PC-3 (cell line): ENCODE results near the gene SORD. TPM values are rescaled to one million over a fixed set of nuclear protein-coding genes. Genes with fewer than 3 reads are reported as not detected.
"Not testable (repeated sequence)": the region's sequence is repeated elsewhere in the genome, so short reads cannot be mapped to it uniquely, and the experiment has no call there.

Source experiments
- ATAC-seq: fragments of 200-7000 bp; cut with Tn5 transposase; 2 replicates; pipeline ENCODE4 v1.9.1; 2020; ENCODE audit warnings: mild to moderate bottlenecking, moderate library complexity
- BruUV-seq: library from RNA; stranded (reverse); fragments of 400-500 nt; replicated peaks from 2 replicates; lab custom pipeline; 2021; lab: Mats Ljungman, UMichigan
- CTCF ChIA-PET: fragments of 300-600 bp; sonication (Branson Sonifier 250); formaldehyde crosslinking; loops from one replicate; lab custom pipeline; 2022; ENCODE audit warnings: antibody characterized with exemption; lab: Charles Lee
- POLR2A ChIA-PET: fragments of 300-600 bp; sonication (Branson Sonifier 250); formaldehyde crosslinking; loops from one replicate; lab custom pipeline; 2022; ENCODE audit warnings: antibody characterized with exemption; ENCODE audit not compliant: unreplicated experiment; lab: Charles Lee
- DNase-seq: peaks from one replicate; pipeline ENCODE4 v3.0.0-alpha.2; 2015
- H2AFZ ChIP-seq: fragments of 300-600 bp; sonication (generic); 2 replicates; pipeline ENCODE4 v1.6.0; 2016; ENCODE audit warnings: antibody characterized with exemption, low read length
- H3F3A ChIP-seq: fragments of 300-600 bp; sonication (generic); one replicate; pipeline ENCODE4 v1.6.0; 2017; ENCODE audit warnings: antibody characterized with exemption, low read length, control low read depth, mild to moderate bottlenecking; ENCODE audit not compliant: unreplicated experiment
- H3K27ac ChIP-seq: fragments of 300-600 bp; sonication (generic); 2 replicates; pipeline ENCODE4 v1.5.1; 2016; ENCODE audit warnings: mild to moderate bottlenecking, low read length
- H3K27me3 ChIP-seq: fragments of 300-600 bp; sonication (generic); 2 replicates; pipeline ENCODE4 v1.6.1; 2016; ENCODE audit warnings: low read length, mixed read lengths
- H3K36me3 ChIP-seq: fragments of 300-600 bp; sonication (generic); 2 replicates; pipeline ENCODE4 v1.6.1; 2016; ENCODE audit warnings: low read depth, mixed run types, low read length, mixed read lengths
- H3K4me1 ChIP-seq: fragments of 300-600 bp; sonication (generic); 2 replicates; pipeline ENCODE4 v1.5.1; 2016; ENCODE audit warnings: low read length; ENCODE audit not compliant: insufficient read depth
- H3K4me2 ChIP-seq: fragments of 300-600 bp; sonication (generic); 2 replicates; pipeline ENCODE4 v1.6.0; 2016; ENCODE audit warnings: low read length
- H3K4me3 ChIP-seq: fragments of 300-600 bp; sonication (generic); 2 replicates; pipeline ENCODE4 v1.5.1; 2016; ENCODE audit warnings: mild to moderate bottlenecking, low read length, mixed read lengths
- H3K79me2 ChIP-seq: fragments of 300-600 bp; sonication (generic); 2 replicates; pipeline ENCODE4 v1.6.1; 2017; ENCODE audit warnings: low read length, mixed read lengths
- H3K9ac ChIP-seq: fragments of 300-600 bp; sonication (generic); 2 replicates; pipeline ENCODE4 v1.6.0; 2016; ENCODE audit warnings: mild to moderate bottlenecking, low read length
- H3K9me2 ChIP-seq: fragments of 300-600 bp; sonication (generic); replicated peaks from 2 replicates; pipeline ENCODE4 v1.6.1; 2016; ENCODE audit warnings: mixed run types, low read length, mixed read lengths
- H3K9me3 ChIP-seq: fragments of 300-600 bp; sonication (generic); 2 replicates; pipeline ENCODE4 v1.6.1; 2016; ENCODE audit warnings: low read length, mixed read lengths
- H4K20me1 ChIP-seq: fragments of 300-600 bp; sonication (generic); 2 replicates; pipeline ENCODE4 v1.6.1; 2016; ENCODE audit warnings: low read length, mixed read lengths
- intact Hi-C: fragments of 100-400 bp; cut with micrococcal nuclease; formaldehyde crosslinking; loops from 2 replicates; pipeline ENCODE4 v1.9.0; 2023
- total RNA-seq: library from RNA; depleted of rRNA; stranded (reverse); fragments of >200 nt; gene quantifications from 2 replicates; pipeline ENCODE4 v1.2.3, GENCODE V29; 2014

SORD gene
- total RNA-seq, 1 experiment from 2014 or later, result 119 TPM

DNA sequence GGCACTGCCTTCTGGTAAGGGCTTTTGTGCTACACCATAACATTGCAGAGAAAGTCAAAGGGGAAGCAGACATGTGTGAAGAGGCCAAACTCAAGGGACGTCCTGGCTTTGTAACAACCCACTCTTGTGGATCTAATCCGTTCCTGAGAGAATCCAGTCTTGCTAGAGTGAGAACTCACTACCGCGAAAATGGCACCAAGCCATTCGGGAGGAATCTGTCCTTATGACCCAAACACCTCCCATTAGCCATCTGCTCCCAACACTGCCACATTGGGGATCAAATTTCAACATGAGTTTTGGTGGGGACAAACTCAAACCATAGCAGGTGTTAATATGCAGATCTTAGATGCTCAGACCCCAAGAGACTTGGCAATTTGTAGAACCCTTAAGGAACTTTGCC, 56.2 kb downstream of the SORD start:
- H2AFZ ChIP-seq, H3K4me2 ChIP-seq, CTCF ChIA-PET, H3K9me2 ChIP-seq, H3K79me2 ChIP-seq, H3K4me1 ChIP-seq, H3K9ac ChIP-seq, H3K4me3 ChIP-seq, intact Hi-C loops, H3K36me3 ChIP-seq, H4K20me1 ChIP-seq, ATAC-seq, H3K27ac ChIP-seq, POLR2A ChIA-PET, H3F3A ChIP-seq, H3K9me3 ChIP-seq, DNase-seq, BruUV-seq, H3K27me3 ChIP-seq: not testable (repeated sequence)

GRCh38 chr15:45079628-45080246, 56.7 kb downstream of the SORD start:
- BruUV-seq, H3K27ac ChIP-seq, H3K4me2 ChIP-seq, intact Hi-C loops, H3K9me3 ChIP-seq, H3K79me2 ChIP-seq, H3K27me3 ChIP-seq, H4K20me1 ChIP-seq, ATAC-seq, H3K9ac ChIP-seq, H3F3A ChIP-seq, H3K4me1 ChIP-seq, H2AFZ ChIP-seq, CTCF ChIA-PET, DNase-seq, H3K4me3 ChIP-seq, H3K36me3 ChIP-seq, H3K9me2 ChIP-seq: not testable (repeated sequence)
- POLR2A ChIA-PET, result interaction anchor here (0.5 kb wide), 1 partner anchor 270 kb away, joined by 4 read pairs; no protein-coding TSS in a partner anchor

- H3F3A ChIP-seq, H2AFZ ChIP-seq, H3K9ac ChIP-seq, H4K20me1 ChIP-seq, H3K4me2 ChIP-seq, BruUV-seq, H3K9me2 ChIP-seq, CTCF ChIA-PET, H3K4me3 ChIP-seq, H3K27ac ChIP-seq, H3K79me2 ChIP-seq, H3K9me3 ChIP-seq, H3K4me1 ChIP-seq, DNase-seq, H3K27me3 ChIP-seq, ATAC-seq, intact Hi-C loops, H3K36me3 ChIP-seq: not testable (repeated sequence)
- POLR2A ChIA-PET, result interaction anchor here (0.6 kb wide), 1 partner anchor 136 kb away, joined by 5 read pairs; no protein-coding TSS in a partner anchor
These were observed 57.6 kb downstream of the SORD start for GRCh38 chr15:45080593-45080992.

DNA sequence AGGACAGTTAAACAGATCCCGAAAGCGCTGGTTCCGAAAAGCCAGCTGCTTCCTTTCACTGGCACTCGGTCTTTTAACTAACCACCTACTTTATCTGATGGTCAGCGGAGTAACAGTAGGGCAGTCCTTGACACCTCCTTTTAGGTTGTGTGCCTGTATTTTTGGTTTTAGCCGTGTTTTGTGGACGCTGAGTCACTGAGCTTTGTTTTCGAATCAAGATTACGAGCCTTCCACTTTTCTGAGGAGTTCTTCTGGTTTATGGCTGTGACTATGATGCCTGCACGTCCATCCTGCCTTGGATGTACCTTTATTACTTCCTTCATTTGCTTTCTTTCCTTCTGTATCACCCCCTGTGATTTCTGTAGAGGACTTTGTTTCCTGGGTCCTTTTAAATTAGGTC, 59.4 kb downstream of the SORD start:
- H3K4me2 ChIP-seq, H3K27ac ChIP-seq, POLR2A ChIA-PET, H3K79me2 ChIP-seq, H3K36me3 ChIP-seq, DNase-seq, H3F3A ChIP-seq, ATAC-seq, H2AFZ ChIP-seq, intact Hi-C loops, H3K4me1 ChIP-seq, H3K9me3 ChIP-seq, H3K9ac ChIP-seq, H3K9me2 ChIP-seq, H4K20me1 ChIP-seq, H3K4me3 ChIP-seq, BruUV-seq: not testable (repeated sequence)
- peaks cover 14% of the 10 kb centered on the region for H3K27me3 ChIP-seq
- CTCF ChIA-PET, result interaction anchor here (0.6 kb wide), 1 partner anchor 36 kb away, joined by 3 read pairs; no protein-coding TSS in a partner anchor
